NCI-H2081 (cell line): ENCODE results near the gene THYN1.
"Not testable (repeated sequence)": the region's sequence is repeated elsewhere in the genome, so short reads cannot be mapped to it uniquely, and the experiment has no call there.

ENCODE experiments used
- DNase-seq, 2 experiments: peaks; one replicate each; lab custom pipeline; 2025; lab: John Stamatoyannopoulos, UW

The THYN1 gene

DNA sequence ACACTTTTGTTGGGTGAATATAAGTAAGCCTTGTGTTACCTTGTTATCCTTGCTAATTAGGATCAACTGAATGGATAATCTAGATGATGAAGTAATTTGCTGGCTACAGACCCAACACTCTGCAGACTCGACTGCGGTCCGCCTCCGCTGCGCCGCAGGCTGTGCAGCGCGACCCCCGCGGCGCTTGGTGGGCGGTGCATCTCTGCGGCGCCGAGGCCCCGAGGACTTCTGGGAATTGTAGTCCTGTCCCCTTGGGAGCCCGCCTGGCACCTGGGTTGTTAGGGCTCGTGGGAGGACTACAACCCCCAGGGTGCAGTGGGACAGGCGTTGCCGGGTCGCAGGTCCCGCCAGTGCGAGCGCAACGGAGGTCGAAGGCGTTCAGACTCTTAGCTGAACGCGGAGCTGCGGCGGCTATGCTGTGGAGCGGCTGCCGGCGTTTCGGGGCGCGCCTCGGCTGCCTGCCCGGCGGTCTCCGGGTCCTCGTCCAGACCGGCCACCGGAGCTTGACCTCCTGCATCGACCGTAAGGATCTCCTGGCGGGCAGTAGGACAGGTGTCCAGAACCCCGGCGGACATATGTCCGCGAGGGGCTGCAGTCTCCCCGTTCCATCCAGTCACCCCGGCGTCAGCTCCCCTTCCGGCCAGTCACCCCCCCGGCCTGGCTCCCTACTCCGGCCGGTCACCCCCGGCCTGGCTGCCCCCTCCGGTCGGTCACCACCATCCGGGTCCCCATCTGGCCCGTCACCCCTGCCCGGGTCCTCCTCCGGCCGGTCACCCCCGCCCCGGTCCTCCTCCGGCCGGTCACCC lies at the start of gene THYN1, which contains the start of gene ACAD8:
THYN1 (minus strand) TSS at position 165 of the 806 bp plus-strand sequence. CDS start 470 bp downstream, outside the sequence.
ACAD8 (plus strand) TSS at position 381 of the 806 bp plus-strand sequence; CDS start at position 414, 33 bp downstream.
- peak; percentile 99 for DNase-seq

DNA sequence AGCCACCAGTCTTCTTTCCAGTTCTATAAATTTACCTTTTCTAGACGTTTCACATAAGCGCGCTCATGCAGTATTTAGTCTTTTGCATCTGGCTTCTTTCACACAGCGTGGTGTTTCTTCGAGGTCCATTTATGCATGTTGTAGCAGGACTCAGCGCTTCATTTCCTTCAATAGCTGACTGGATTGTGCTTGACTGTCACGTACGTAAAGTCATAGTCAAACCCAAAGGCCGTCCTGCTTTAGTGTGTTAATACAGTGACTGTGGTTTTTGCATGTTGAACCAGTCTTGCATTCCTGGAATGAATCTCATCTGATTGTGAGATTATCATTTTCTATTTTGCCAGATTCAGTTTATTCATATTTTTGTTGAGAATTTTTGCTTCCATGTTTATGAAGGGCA lies 41.5 kb upstream of the THYN1 start:
- DNase-seq = no peak

DNA sequence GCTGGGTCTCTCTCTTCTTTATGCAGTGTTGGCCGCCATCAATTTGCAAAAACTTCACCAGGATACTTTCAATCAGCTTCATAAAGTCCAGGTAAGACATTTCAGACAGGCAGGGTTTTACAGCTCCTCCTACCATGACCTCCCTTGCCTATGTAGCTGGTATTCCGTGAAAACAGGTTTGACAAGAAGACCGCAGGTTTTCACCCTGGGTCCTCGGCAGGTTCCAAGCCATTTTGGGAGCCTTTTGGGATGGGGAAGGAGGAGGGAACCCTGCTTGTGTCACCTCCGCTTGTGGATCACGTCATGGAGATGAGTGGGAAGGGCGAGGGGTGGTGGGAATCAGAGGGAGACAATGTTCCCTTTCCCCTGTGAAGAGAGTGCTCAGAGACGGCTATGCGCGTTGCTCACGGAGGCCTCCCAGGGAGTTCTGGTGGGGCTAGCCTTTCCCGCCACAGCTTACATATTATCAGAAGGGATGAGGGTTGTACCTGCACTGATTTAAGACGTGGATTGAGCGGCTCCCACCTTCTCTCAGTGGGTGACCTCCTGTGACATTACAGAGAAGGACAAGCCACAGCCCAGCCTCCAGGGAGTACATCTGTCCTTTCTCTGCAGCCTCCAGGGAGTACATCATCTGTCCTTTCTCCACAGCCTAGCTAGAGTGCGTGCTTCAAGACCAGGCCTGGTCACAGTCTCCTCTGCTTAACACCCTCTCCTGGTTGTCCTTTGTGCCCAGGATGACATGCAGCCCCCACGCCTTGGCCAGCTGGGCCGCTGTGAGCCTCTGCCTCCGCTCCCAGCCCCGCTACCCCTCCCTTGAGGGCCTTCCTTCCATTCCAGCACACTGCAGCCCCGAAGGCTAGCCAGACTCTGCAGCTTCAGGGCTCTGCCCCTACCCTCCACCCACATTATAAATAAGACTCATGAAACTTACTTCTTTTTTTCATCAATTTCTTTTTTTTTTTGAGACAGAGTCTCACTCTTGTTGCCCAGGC lies 40.3 kb upstream of the THYN1 start:
- DNase-seq = no peak

DNA sequence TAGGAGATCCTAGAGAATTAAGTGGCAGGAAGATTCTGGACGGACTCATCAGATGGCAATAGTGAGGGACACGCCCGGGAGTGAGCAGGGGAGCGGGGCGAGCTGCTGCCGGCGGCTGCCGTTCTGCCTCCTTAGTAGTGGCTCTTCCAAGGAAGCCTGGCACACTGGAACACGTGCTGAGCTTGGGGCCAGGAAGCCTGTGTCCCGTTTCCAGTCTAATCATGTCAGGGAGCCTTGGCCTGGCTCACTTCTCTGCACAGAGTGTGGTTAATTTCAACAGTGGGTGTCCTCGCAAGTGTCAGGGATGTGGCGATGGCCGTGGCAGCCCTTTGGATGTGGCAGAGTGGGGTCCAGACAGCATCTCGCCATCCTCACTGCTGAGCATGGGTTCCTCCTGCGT lies 39.5 kb upstream of the THYN1 start:
- DNase-seq = no peak

DNA sequence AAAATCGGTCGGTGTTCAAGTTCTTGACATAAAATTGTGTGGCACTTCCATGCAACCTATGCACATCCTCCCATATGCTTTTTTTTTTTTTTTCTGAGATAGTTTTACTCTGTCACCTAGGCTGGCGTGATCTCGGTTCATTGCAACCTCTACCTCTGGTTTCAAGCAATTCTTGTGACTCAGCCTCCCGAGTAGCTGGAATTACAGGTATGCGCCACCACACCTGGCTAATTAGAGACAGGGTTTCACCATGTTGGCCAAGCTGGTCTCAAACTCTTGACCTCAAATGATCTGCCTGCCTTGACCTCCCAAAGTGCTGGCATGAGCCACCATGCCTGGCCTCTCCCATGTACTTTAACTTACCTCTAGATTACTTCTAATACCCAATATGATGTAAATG lies 38.0 kb upstream of the THYN1 start:
- DNase-seq = no peak

DNA sequence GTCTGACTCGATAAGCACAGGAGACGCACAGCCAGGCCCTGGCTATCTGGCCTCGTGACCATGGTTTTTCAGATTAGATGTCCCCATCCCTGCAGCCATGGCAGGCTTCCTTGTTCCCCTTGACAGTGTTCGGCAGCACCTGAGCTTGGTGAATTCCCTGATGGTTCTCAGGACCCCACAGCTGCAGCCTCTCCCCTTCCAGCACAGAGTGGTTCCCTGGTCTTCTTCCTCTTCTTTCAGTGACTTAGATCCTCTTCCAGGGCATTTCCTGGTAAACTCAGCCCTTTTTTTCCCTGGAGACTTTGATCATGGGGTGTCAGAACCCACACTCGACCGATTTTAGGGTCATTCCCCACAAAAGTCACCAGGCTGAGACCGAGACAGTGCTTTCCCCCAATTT lies 37.5 kb upstream of the THYN1 start:
- no peak for DNase-seq

DNA sequence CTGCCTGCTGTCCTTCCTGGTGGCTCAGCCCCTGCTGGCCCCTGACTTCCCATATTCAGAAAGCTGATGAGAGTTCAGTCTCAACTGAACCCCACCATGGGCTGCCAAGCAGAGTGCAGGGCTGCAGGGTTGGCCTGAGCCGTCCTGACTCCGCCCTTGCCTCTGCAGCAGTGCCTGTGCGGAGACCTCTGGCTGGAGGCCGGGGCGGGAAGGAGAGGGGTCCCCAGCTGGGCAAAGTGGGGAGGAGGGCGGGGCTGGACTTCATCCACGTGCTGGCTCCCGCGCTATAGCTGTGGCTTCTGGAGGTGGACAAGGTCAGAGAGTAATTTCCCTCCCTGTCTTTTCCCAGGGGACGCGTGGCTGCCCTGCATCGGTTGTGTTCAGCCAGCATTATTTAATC lies 36.6 kb upstream of the THYN1 start:
- DNase-seq = no peak

DNA sequence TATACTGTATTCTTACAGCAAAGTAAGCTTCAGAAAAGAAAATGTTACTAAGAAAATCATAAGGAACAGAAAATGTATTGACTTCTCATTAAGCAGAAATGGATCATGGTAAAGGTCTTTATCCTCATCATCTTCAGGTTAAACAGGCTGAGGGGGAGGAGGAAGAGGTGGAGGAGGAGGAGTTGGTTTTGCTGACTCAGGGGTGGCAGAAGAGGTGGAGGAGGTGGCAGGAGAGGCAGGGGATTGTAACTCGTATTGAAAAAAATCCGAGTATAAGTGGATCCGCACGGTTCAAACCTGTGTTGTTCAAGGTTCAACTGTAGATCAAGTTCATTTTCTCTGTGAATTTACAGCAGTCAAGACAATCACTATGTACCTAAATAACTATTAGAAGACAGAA lies 36.0 kb upstream of the THYN1 start:
- no peak for DNase-seq

DNA sequence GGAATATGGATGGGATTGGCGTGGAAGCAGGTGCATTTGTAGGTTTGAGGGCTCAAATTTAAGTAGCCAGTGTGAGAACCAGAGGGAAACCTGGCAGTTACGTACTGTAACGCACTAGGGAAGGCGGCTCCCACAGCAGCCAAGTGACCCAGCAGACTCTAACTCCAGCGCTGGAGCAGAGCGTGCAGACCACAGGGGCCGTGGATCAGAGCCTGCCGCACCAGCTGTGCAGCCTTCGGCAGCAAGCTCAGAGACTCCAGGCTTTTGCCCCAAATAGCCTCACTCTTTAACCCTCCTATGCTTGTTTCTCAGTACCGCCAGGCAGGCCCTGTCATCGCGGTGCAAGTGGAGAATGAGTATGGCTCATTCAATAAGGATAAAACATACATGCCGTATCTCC lies 35.3 kb upstream of the THYN1 start:
- DNase-seq = no peak

DNA sequence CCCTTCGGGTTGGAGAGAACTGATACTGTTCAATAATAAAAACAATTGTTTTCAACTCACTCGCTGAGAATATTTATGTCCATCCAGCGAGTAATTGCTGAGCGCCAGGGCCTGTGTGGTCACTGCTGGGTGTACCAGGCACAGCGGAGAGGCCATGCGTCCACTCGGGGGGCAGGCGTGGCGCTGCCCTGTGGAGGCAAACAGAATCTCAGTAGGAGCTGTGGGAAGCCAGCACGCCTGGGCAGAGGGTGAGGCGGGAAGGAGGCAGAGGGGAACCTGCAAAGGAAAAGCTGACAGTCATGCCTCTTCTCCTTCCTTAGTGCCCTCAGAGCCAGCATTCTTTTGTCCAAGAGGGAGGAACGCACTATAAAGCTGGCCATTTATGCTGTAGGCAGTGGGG lies 34.4 kb upstream of the THYN1 start:
- no peak for DNase-seq

DNA sequence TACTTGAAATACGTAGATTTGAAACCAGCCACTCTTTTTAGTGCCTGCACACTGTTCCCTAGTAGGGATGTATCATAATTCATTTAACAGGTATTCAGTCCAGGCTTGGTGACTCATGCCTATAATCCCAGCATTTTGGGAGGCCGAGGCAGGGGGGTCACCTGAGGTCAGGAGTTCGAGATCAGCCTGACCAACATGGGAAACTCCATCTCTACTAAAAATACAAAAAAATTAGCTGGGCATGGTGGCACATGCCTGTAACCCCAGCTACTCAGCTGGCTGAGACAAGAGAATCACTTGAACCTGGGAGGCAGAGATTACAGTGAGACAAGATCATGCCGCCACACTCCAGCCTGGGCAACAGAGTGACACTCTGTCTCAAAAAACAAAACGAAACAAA lies 31.2 kb upstream of the THYN1 start:
- not testable (repeated sequence) for DNase-seq

DNA sequence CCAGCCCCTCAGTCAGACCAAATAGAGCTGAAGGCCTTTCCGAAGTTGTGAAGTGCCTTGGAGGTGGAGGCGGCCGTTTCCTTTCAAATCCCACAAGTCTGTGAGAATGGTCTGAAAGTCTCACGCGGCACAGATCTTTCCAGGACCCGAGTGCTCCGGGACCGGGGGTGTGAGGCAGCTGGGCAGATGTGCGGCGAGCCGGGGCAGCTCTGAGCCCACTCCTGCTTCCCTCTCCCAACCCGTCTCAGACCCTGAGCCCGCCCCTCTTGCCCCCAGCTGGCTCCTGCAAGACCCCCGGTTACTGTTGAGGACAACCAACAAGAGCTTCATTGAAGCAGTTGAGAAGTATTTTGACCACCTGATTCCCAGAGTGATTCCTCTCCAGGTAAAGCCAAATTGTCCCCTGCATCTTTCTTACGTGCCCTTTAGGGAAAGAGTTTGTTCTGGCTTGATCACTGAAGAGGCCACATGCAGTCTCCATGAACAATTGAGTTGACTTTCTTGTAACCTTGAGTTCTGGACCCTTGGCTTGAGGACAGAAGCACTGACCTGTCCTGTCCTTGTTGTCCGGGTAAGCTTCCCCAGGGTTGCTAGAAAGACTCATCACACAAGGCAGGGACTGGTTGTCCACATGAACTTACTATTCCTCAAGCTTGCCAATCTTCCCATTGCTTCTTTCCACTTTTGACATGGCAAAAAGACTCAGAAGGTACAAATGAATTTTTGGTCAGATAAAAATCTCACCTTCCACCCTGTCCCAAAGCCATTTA lies 30.5 kb upstream of the THYN1 start:
- no peak for DNase-seq

DNA sequence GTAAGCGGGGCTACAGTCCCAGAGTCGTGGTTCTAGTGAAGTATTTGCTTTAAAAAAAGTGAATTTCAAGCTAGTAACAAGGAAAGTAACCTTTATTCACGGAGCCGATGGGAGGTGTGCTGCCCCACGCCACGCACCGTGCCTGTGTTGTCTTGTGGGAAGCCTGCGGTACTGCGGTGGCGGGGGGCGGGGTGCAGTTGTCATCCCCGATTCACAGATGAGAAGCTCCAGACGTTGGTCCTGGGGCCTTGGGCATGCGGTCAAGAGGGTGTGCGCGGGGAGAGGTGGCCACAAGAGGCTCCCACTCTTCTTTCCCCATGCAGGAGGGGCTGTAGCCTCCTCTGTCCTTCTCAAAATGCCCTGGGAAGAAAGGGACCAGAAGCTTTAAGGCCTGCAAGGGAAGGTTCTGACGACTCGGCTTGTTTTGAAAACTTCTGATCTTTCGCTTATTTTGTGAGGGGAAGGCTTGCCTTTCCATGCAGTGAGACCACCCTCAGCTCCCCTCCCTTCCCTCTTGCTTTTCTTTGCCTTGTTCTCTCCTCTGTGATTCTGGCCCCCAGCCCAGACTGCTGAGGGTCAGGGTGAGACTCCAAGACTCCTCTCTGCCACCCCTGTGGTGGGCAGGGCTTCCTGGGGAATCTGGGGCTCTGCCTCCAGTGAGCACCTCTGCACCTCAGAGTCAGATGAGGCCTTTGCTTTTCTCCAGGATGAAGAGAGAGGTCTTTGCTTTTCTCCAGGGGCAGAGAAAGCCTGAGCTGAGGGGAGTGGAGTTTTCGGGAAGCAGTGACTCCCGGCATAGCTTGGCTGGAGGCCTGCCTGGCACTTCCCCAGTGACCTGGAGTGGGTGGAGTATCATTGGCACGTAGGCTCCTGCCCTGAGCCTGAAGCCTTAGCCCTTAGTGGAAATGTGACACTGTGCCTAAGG lies 29.2 kb upstream of the THYN1 start:
- DNase-seq = no peak

DNA sequence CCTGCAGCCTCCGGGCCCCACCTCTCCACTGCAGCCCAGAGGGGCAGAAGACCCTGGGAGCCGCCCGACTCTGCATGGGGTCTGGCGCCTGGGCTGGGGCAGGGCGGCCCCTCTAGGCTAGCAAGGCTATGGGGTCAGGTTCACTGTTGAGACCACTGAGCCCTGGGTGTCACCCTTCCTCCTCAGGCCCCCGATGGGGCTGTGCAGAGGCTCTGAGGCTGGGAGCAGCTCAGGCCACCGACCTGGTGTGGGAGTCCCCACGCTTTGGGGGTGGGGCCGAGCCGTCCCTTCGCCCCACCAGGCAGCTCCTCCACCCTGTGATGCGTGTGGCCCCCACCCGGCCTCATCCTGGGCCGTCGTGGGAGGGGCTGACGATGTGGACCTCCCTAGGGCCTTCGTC lies 28.5 kb upstream of the THYN1 start:
- DNase-seq = not testable (repeated sequence)

DNA sequence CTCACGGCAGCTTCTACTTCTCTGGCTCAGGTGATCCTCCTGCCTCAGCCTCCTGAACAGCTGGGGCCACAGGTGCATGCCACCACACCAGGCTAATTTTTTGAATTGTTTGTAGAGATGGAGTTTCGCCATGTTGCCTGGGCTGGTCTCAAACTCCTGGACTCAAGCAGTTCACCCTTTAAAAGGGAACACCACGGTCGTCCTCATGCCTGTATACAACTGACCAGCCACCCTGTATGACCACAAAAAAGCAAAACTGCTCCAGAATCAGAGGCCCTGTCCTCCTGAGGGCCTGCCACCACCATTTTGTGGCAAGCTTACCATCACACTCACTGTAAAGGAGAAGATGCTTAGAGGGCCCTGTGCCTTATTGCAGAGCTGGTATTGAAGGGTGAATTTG lies 25.2 kb upstream of the THYN1 start:
- no peak for DNase-seq

DNA sequence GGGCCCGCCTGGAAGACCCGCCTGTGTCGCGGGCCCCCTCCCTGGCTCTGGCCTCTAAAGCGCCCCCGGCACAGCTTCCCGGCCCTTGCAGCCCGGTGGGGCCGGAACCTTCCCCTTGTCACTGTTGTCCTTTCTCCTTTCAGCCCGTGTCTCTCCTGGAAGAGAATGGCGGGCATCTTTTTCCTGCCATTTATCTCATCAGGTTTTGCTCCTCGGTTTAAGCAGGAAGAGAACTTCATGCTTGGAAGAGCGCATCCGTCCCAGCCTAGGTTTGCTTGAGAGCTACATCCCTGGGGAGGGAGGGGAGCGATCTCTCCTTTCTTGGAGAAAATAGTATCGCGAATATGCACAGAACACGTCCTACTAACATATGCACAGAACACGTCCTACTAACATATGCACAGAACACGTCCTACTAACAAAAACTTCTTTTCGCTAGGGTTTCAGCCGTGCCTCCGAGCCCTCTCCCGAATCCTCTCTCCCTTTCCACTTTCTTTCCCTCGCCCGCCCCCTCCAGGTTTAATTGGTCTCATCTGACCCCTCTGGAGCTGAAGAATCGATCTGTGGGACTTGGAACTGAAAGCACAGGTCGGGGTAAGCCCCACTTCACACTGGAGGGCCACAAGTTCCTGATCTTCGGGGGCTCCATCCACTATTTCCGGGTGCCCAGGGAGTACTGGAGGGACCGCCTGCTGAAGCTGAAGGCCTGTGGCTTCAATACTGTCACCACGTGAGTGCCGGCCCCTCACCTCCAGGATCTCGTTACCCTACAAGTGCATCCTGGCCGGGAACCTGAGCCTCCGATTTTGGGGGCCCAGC lies 24.2 kb upstream of the THYN1 start:
- no peak for DNase-seq

DNA sequence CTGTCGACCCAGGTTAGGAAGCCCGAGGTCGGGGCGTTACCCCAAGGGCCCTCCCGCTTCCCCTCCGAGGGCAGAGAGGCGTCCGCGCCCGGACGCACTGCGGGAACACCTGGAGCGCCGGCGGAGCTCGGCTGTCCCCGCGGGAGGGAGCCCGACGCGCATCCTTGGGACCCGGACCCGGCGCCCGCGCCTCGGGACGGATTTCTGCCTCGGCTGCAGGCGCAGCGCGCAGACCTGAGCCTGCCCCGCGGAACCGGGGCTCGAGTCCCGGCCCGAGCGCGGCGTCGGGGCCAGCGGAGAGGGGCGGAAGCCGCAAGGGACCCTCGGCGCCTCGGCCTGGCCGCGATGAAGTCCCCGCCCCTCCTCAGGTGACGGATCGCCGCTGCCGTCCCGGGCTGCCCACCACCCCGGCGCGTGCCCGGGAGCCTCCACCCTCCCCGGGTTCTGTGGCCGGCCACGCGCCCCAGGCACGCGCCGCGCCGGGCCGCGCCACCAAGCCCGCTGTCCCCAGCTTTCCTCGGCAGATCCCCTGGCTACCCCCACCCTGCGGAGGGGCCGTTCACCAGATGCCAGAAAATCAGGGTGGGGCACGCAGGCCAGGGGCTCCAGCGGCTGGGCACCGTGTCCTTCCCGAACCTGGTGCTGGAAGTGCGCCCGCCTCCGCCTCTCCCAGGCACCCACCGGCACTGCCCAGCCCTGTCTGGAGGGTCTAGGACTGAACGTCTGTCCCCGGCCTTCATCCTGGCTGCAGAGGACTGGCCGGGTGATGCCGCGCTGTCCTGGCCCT lies 23.4 kb upstream of the THYN1 start:
- DNase-seq = peak in 1 of 2 experiments; percentile 38

DNA sequence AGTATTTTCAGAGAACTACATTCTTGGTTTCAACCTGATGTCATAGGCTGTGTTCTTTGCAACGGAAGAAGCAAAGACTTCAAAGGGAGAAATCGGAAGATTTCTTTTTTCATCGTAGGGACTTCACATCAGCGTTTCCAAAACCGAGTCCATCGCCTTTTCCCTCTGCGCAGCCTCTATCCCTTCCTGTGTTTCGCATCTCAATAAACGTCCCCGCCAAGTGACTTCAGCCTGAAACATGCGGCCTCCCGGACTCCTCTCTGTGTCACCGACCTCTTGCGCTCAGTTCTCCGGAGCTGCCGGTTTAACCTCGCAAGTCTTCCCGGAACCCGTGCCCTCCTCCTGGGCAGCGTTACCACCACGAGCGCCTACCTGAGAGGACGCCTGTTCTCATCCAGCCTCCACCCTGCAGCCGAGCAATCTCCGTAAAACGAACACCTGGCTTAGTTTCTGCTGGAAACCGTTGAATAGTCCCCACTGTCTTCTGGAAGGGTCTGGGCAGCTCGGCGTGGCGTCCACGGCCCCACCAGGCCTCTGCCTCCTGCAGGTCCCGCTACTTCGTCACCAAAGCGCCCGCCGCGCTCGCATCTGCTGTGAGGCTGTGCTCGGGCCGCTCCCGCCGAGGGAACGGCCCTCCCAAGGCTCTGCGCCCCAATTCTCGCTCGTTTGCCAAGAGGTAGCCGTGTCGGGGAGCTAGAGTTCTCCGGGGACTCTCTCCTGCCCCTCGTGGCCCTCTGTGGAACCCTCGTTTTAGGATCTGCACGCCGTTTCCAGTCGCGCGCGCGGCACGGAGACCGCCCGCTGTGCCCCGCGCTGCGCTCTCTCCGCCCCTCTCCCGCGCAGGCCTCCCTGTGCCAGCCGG lies 22.6 kb upstream of the THYN1 start, which contains the start of gene GLB1L3:
GLB1L3 (plus strand) TSS at position 846 of the 862 bp plus-strand sequence. CDS start 362 bp downstream, outside the sequence.
- peak; percentile 47 to 68 for DNase-seq
